GM19468 (cell line): Measurements from ENCODE around the gene LDHAL6B.

Source experiments
- ATAC-seq: cut with Tn5 transposase; IDR thresholded peaks from one replicate; pipeline ENCODE4 v1.9.1; 2021; ENCODE audit warnings: mild to moderate bottlenecking, moderate library complexity, moderate number of reproducible peaks; ENCODE audit not compliant: unreplicated experiment; ENCODE audit errors: extremely low read depth

The LDHAL6B gene

DNA sequence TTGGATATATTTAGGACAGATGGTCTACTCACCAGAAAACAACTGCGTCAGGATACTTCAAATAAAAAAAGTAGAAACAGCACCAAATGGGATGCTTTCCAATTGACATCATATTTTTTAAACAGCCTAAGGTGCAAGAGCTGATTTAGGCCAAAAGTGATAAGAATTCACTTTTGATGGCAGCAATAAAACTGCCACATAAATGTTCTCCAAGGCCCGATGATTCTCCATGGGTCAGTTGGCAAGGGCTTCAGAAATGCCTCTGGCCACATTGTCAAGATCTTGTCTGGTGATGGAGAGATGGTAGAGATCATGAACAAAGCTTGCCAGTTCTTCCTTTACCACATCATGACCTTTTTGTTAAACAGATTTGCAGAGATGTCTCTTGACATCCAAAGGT, 38.9 kb downstream of the LDHAL6B start:
- no peak for ATAC-seq

DNA sequence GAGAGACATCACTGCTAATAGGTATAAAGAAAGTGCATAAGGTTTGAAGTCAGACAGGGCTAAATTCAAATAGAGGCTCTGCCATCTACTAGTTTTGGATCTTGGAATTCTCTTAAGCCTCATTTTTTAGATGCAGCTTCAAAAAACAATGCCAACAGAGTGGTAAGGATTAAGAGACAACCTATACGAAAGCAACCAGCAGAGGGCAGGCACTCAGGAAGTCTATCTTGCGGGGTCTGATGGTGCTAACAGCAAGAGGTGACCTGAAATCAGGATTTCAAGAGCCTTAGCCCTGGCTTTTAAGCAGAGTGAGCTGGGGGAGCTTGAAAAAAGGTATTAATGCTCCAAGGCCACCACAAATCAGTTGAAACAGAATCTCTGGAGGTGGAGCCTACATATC, 40.7 kb downstream of the LDHAL6B start:
- ATAC-seq = no peak

DNA sequence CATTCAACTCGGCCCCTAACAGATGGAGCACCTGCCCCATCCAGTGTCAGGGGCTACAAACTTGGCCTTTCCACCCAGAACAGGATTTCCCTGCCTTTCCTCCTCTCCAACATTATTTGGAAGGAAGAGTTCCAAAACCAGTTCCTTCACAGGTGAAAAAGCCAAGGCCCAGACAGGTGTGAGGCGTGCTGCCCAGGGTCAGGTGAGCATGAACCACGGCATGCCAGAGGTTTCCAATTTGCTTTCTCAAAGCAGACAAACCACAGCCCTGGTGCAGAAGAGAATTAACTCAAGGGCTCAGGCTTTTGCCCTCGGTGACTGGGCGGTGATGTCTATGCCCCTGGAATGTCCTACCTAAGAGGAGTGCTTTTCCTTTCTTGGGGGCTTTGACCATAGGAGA, 43.2 kb downstream of the LDHAL6B start:
- no peak for ATAC-seq

DNA sequence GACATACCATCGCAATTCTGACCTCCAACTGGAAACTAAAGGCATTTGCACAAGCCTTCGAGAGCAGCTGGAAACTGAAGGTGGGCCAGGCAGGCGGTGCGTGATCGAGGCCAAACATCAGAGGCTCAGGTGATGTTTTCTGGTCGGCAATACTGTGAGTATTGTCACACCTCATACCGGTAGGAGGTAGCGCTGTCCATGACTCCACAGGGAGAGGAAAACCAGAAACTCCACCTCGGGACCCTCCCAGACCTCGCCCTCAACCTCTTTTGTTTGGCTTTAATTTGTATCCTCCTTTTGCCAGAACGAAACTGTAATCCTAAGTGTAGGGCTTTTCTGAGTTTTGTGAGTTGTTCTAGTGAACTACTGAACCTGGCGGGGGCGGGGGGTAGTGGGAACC, 43.6 kb downstream of the LDHAL6B start:
- ATAC-seq = no peak

DNA sequence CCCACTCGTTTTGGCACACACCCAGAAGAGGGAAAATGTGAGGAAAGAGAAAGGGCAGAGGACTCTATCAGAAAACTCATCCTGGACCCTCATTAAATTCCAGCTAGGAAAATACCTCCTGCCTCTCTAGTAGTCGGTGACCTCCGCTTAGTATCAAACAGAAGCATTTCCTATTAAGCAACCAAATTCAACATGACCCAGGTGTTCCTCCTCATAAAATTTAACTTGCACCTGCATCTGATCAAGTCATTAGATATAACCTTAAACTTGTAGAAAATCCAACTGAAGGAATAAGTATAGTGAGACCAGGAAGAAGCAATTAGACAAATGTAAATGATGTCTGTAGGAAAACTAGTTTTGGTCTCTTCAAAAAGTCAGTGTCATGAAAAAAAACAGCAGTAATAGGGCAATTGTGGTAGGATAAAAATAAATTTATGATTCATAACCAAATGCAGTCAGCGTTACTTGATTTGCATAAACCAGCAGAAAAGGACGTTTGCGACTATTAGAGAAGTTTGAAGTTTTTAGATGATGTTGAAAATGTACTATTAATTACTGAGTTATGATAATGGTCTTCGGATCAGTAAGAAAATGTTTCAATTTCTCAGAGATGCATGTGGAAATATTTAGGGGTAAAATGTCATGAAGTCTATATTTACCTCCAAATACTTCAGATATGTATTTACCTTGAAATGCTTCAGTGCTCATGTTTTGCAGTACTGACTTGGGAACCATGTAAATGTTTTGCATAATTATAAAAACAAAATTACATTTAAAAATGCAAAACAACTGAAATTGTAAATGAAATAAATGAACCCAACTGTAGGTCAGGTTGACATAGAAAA, 44.6 kb downstream of the LDHAL6B start:
- no peak for ATAC-seq

DNA sequence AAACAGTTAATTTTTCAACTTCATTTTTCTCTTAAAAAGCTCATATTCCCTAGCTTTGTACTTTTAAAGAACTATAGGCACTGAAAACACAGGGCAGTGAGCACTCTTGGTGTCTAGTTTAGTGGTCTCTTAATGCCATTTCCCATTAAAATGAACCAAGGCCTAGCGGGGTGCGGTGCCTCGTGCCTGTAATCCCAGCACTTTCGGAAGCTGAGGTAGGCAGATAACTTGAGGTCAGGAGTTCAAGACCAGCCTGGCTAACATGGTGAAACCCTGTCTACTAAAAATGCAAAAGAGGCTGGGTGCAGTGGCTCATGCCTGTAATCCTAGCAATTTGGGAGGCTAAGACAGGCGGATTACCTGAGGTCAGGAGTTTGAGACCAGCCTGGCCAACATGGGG, 45.5 kb downstream of the LDHAL6B start:
- ATAC-seq = no peak

DNA sequence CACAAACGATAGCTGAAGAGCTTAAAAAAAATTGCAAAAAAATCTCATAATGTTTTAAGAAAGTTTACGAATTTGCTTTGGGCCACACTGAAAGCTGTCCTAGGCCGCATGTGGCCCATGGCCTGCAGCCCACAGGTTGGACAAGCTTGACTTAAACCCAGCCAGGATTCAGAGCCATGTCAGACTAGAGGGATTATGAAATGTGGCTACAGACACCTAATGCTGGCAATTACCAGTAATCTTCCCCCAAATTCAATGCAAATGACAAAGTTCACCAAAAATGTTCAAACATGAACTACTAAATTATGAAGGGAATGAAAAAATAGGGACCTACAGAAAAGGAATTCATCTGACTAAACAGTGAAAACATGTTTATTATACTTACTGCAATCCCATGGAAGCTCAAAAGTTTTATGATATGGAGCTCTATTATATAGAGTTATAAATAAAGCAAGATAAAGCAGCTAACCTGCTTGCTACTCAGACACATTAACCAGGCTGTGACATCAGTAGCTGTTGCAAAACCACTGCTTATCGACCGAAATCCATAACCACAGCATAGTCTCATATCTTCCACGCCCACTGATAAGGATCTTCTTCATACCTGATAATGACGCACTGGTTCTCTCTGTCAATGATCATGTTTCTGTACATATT, 49.2 kb downstream of the LDHAL6B start:
- ATAC-seq = no peak

DNA sequence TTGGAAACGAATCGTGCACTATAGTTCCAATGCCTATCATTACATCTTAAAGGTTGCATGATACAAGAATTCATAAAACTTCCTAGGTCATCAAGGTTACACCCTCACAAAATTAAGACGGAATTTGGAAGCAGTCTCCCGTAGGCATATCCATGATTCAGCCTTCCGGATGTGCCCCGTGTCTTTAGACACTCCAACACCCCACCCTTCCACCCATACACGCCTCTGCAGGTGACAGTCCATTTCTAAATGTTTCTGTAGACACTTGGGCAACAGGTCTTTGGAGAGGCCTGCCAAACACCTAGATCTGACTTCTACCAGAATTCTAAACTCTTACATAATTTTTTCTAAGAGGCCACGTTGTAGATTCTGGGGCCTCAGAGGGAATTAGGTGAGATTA, 49.8 kb downstream of the LDHAL6B start:
- ATAC-seq = no peak

DNA sequence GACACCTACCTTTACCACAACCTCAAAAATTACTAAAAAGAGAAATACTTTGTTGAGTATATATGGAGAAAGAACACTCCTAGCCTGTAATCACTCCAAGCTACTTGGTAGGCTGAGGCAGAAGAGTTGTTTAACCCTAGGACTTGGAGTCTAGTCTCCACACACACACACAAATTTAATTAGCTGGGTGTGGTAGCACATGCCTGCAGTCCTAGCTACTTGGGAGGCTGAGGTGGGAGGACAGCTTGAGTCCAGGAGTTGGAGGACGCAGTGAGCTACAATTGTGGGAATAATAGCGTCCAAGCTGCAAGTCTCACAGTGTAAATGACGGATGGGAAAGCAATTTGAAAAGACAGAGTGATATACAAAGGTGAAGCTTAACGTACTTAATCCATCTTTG, 50.5 kb downstream of the LDHAL6B start:
- ATAC-seq = no peak
